HG02938 (cell line): ENCODE data around the gene ACSS2.

Experiments
- ATAC-seq: cut with Tn5 transposase; IDR thresholded peaks from one replicate; pipeline ENCODE4 v1.9.1; 2021; ENCODE audit warnings: mild to moderate bottlenecking, moderate library complexity; ENCODE audit not compliant: unreplicated experiment

The ACSS2 gene

GRCh38 chr20:34971561-34972235 is 95.3 kb downstream of the ACSS2 start:
- no peak for ATAC-seq

GRCh38 chr20:34974246-34974645 is 97.8 kb downstream of the ACSS2 start:
- ATAC-seq, result no peak

DNA sequence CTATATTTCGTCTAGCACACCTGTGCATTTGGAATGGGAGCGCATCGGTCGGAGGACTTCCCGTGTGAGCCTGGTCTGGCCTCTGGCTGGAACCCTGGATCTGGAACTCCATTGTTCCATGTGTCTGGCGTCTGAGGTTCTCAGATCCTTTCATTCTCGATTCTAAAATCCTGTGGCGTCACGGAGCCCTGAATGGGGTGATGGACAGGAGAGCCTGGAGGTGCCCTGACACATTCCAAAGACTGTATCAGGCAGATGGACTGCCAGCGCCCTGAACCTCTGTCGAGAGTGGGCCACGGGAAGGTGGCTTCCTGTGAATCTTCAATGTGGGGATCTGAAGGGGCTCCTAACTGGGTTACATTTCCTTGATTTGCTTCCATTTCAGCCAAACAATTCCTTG is 99.9 kb downstream of the ACSS2 start:
- ATAC-seq, result no peak
